Measurements from ENCODE around the gene TRAF3IP1. TPM values are rescaled to one million over a fixed set of nuclear protein-coding genes. Genes with fewer than 3 reads are reported as not detected.
"Not testable (repeated sequence)": the region's sequence is repeated elsewhere in the genome, so short reads cannot be mapped to it uniquely, and the experiment has no call there.

TRAF3IP1 gene
- total and polyA plus RNA-seq, 11 donors = 3.8 to 20.3 (median 12.4) TPM

- no peaks in the 10 kb centered on the region for H3K9me3 ChIP-seq
- TF ChIP-seq POLR2A (IDR thresholded peaks at IDR 0.05) = no peak
- peak overlapping the region in 7 of 12 donors; percentile 23 to 75 (median 59) for H3K27ac ChIP-seq
- 0 to 2% (median 1%) methylated on average over 16 to 65 of the region's 65 CpGs for WGBS, 4 donors
- H3K27me3 ChIP-seq = no peaks in the 10 kb centered on the region
- intact Hi-C loops (cut with DNase I) = loop anchor here in 1 of 10 donors (2.0 kb wide), 1 partner anchor 32 kb away; the partner anchor contains the start of gene PER2
- H3K4me3 ChIP-seq = peak overlapping the region; percentile 59 to 96 (median 81)
- ATAC-seq = peak in 2 of 4 donors; percentile 8
- peak in 1 of 5 donors; percentile 22 for DNase-seq
- peaks cover 0 to 9% (median 0%) of the 10 kb centered on the region in 9 donors for H3K36me3 ChIP-seq
- peaks cover 0 to 29% (median 14%) of the 10 kb centered on the region in 12 donors for H3K4me1 ChIP-seq
Observed at GRCh38 chr2:238320648-238321281, 447 bp downstream of the TRAF3IP1 start.

GRCh38 chr2:238321467-238321866, 1.1 kb downstream of the TRAF3IP1 start:
- Histone ChIP-seq H3K4me3 (peak overlapping the region in 11 of 12 donors; percentile 59 to 96 (median 80)), H3K27ac (peak overlapping the region in 1 of 12 donors; percentile 34), H3K4me1 (peaks cover 0 to 29% (median 14%) of the 10 kb centered on the region in 12 donors), H3K9me3 (no peaks in the 10 kb centered on the region), H3K27me3 (no peaks in the 10 kb centered on the region), H3K36me3 (peaks cover 0 to 14% (median 5%) of the 10 kb centered on the region in 9 donors)
- DNase-seq = no peak
- 67 to 80% (median 76%) methylated on average over 5 to 9 of the region's 9 CpGs for WGBS, 4 donors
- no peak for ATAC-seq
- TF ChIP-seq, protein P1, sequence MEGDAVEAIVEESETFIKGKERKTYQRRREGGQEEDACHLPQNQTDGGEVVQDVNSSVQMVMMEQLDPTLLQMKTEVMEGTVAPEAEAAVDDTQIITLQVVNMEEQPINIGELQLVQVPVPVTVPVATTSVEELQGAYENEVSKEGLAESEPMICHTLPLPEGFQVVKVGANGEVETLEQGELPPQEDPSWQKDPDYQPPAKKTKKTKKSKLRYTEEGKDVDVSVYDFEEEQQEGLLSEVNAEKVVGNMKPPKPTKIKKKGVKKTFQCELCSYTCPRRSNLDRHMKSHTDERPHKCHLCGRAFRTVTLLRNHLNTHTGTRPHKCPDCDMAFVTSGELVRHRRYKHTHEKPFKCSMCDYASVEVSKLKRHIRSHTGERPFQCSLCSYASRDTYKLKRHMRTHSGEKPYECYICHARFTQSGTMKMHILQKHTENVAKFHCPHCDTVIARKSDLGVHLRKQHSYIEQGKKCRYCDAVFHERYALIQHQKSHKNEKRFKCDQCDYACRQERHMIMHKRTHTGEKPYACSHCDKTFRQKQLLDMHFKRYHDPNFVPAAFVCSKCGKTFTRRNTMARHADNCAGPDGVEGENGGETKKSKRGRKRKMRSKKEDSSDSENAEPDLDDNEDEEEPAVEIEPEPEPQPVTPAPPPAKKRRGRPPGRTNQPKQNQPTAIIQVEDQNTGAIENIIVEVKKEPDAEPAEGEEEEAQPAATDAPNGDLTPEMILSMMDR (IDR thresholded peaks at IDR 0.05) = no peak
- no peak for TF ChIP-seq POLR2A (IDR thresholded peaks at IDR 0.05)
- intact Hi-C loops (cut with DNase I) = loop anchor here in 1 of 10 donors (2.0 kb wide), 1 partner anchor 33 kb away; the partner anchor contains the start of gene PER2

DNA sequence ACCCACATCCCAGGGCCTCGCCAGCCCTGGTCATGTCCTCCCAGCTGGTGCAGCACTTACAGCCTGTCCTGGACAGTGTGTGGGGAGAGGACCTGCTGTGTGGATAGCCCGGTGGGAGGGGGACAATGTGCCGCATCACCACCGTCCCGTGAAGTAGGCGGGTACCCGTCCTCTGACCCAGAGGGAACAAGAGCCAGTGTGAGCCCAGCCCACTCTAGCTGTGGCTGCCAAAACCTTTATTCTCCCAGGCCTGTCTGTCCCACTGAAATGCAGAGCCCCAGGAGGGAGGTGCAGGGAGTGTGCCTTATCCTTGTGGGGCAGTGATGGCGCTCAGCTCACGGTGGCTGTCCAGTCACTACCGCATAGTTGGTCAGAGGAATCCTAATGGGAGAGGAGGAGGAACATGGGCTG, 1.7 kb downstream of the TRAF3IP1 start:
- peaks cover 0 to 29% (median 14%) of the 10 kb centered on the region in 12 donors for H3K4me1 ChIP-seq
- intact Hi-C loops (cut with DNase I) = no loop called here
- ATAC-seq (no peak), DNase-seq (no peak)
- no peak overlapping the region for H3K27ac ChIP-seq
- no peaks in the 10 kb centered on the region for H3K27me3 ChIP-seq
- H3K9me3 ChIP-seq = no peaks in the 10 kb centered on the region
- peak overlapping the region in 2 of 12 donors; percentile 92 to 96 for H3K4me3 ChIP-seq
- TF ChIP-seq, protein P1 (IDR thresholded peaks at IDR 0.05) = no peak
- no peak for TF ChIP-seq POLR2A (IDR thresholded peaks at IDR 0.05)
- 83 to 92% (median 87%) methylated on average over 9 to 10 of the region's 10 CpGs for WGBS, 4 donors
- H3K36me3 ChIP-seq = peaks cover 0 to 19% (median 8%) of the 10 kb centered on the region in 9 donors

DNA sequence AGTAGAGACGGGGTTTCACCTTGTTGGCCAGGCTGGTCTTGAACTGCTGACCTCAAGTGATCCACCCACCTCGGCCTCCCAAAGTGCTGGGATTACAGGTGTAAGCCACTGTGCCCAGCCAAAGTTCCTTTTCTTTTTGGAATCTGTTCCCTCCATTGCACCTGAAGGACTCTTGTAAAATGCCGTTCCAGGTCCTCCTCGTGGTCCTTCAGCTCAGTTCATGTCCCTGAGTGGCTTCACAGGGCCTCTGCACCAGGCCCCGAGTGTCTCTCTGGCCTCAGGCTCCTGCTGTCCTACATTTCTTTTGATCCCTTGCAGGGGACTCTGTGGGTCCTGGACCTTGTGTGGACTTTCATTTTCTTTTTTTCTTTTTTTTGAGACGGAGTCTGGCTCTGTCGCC, 3.9 kb downstream of the TRAF3IP1 start:
- H3K4me3 ChIP-seq; ATAC-seq; DNase-seq; H3K9me3 ChIP-seq; H3K27ac ChIP-seq; intact Hi-C loops (cut with DNase I); H3K27me3 ChIP-seq: not testable (repeated sequence)
- peaks cover 0 to 29% (median 14%) of the 10 kb centered on the region in 12 donors for H3K4me1 ChIP-seq
- 95 to 98% (median 97%) methylated on average over 7 of the region's 7 CpGs for whole genome bisulfite sequencing, 4 donors
- H3K36me3 ChIP-seq = peaks cover 0 to 34% (median 29%) of the 10 kb centered on the region in 9 donors

DNA sequence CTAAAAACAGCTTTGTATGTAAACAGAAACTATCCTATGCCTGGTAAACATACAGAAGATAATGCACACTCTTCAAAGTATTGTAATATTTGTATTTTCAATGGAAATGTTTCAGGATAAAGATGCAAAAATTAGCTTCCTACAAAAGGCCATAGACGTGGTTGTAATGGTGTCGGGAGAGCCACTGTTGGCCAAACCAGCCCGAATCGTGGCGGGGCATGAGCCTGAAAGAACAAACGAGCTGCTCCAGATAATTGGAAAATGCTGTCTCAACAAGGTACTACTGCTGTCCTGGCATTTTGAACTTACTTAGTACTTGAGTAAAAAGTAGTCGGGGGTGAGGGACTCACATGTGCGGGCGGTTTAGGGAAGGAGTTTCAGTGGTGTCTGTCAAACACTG, 5.4 kb downstream of the TRAF3IP1 start:
- DNase-seq (no peak), ATAC-seq (no peak)
- 86 to 89% (median 87%) methylated on average over 9 of the region's 9 CpGs for WGBS, 4 donors
- Histone ChIP-seq H3K27ac (no peak overlapping the region), H3K9me3 (peaks cover 0 to 4% (median 0%) of the 10 kb centered on the region in 12 donors), H3K4me1 (peaks cover 0 to 23% (median 11%) of the 10 kb centered on the region in 12 donors), H3K4me3 (no peak overlapping the region), H3K36me3 (peaks cover 0 to 47% (median 43%) of the 10 kb centered on the region in 9 donors), H3K27me3 (no peaks in the 10 kb centered on the region)
- intact Hi-C loops (cut with DNase I) = no loop called here
- TF ChIP-seq POLR2A (IDR thresholded peaks at IDR 0.05) = no peak
- TF ChIP-seq, protein P1 (IDR thresholded peaks at IDR 0.05) = no peak
